RPMI7951 (cell line): ENCODE results near the gene PTPRN2. TPM values are rescaled to one million over a fixed set of nuclear protein-coding genes. Genes with fewer than 3 reads are reported as not detected.
"Not testable (repeated sequence)": the region's sequence is repeated elsewhere in the genome, so short reads cannot be mapped to it uniquely, and the experiment has no call there.

ENCODE experiments used
- DNase-seq: peaks from one replicate; pipeline ENCODE4 v3.0.0-alpha.2; 2012; ENCODE audit warnings: low read depth
- total RNA-seq: library from RNA; depleted of rRNA; stranded (reverse); fragments of >200 nt; shearing (Covaris generic); gene quantifications from 2 replicates; pipeline ENCODE4 v1.2.3, GENCODE V29; 2014; rRNA removed

PTPRN2 gene
- total RNA-seq, 1 experiment from 2014 or later, result 9.0 TPM

GRCh38 chr7:157500171-157500960 lies 1087.3 kb downstream of the PTPRN2 start:
- DNase-seq, result no peak

- no peak for DNase-seq
These were observed 1087.8 kb downstream of the PTPRN2 start for GRCh38 chr7:157499835-157500153.

- no peak for DNase-seq
These were observed 1088.3 kb downstream of the PTPRN2 start for GRCh38 chr7:157499121-157499834.

- no peak for DNase-seq
These were observed 1089.0 kb downstream of the PTPRN2 start for GRCh38 chr7:157498657-157499056.

- DNase-seq, result no peak
These were observed 1089.6 kb downstream of the PTPRN2 start for GRCh38 chr7:157497744-157498651.

GRCh38 chr7:157497367-157497743 lies 1090.3 kb downstream of the PTPRN2 start:
- DNase-seq, result no peak

GRCh38 chr7:157496416-157497275 lies 1091.0 kb downstream of the PTPRN2 start:
- no peak for DNase-seq

- no peak for DNase-seq
These were observed 1092.0 kb downstream of the PTPRN2 start for GRCh38 chr7:157495594-157495993.

GRCh38 chr7:157495177-157495553 lies 1092.5 kb downstream of the PTPRN2 start:
- no peak for DNase-seq

- no peak for DNase-seq
These were observed 1093.0 kb downstream of the PTPRN2 start for GRCh38 chr7:157494506-157495176.

GRCh38 chr7:157493776-157494175 lies 1093.8 kb downstream of the PTPRN2 start:
- no peak for DNase-seq

- DNase-seq, result no peak
These were observed 1094.6 kb downstream of the PTPRN2 start for GRCh38 chr7:157493017-157493416.

GRCh38 chr7:157490465-157490912 lies 1097.1 kb downstream of the PTPRN2 start:
- peak; percentile 96 for DNase-seq

- DNase-seq, result not testable (repeated sequence)
These were observed 1097.8 kb downstream of the PTPRN2 start for GRCh38 chr7:157489870-157490269.

Other genes starting within 250 kb of the PTPRN2 start
- gene NCAPG2, start 117.0 kb upstream of the PTPRN2 start, total RNA-seq, result 52.4 and 55.7 TPM in 2 replicates
- gene ESYT2, start 241.7 kb upstream of the PTPRN2 start, total RNA-seq, result 77.9 and 87.3 TPM in 2 replicates